GM12875 (cell line): ENCODE results near the gene DISC1.
A peak's percentile ranks its signal among the peaks of the same experiment; 100 is the strongest.

ENCODE experiments used
- H3K4me3 ChIP-seq: one replicate; pipeline ENCODE4 v1.5.1; 2011; ENCODE audit warnings: low read depth, low read length, control low read depth
- CTCF ChIP-seq: IDR thresholded peaks from 2 replicates; pipeline ENCODE4 v1.5.1; 2011; ENCODE audit warnings: low read depth, mild to moderate bottlenecking, control low read depth, inconsistent platforms, low read length, moderate library complexity, borderline replicate concordance; ENCODE audit not compliant: insufficient read depth

The DISC1 gene

GRCh38 chr1:231865331-231865730 is 238.7 kb downstream of the DISC1 start:
- TF ChIP-seq CTCF: no peak
- H3K4me3 ChIP-seq: no peak overlapping the region

- no peak overlapping the region for H3K4me3 ChIP-seq
- peak; percentile 68 for TF ChIP-seq CTCF
Observed at GRCh38 chr1:231866392-231867331, 240.1 kb downstream of the DISC1 start.

GRCh38 chr1:231867607-231868006 is 241.0 kb downstream of the DISC1 start:
- TF ChIP-seq CTCF: no peak
- no peak overlapping the region for H3K4me3 ChIP-seq

GRCh38 chr1:231869364-231869763 is 242.8 kb downstream of the DISC1 start:
- no peak for TF ChIP-seq CTCF
- no peak overlapping the region for H3K4me3 ChIP-seq

GRCh38 chr1:231871471-231871870 is 244.9 kb downstream of the DISC1 start:
- TF ChIP-seq CTCF: no peak

GRCh38 chr1:231871878-231872277 is 245.3 kb downstream of the DISC1 start:
- H3K4me3 ChIP-seq: no peak overlapping the region
- no peak for TF ChIP-seq CTCF

More at GRCh38 chr1:231871471-231871870, 244.9 kb downstream of the DISC1 start:
- no peak overlapping the region for H3K4me3 ChIP-seq

- no peak for TF ChIP-seq CTCF
Observed at GRCh38 chr1:231872461-231872910, 245.9 kb downstream of the DISC1 start.

More at GRCh38 chr1:231872461-231872910, 245.9 kb downstream of the DISC1 start:
- H3K4me3 ChIP-seq: no peak overlapping the region
